ENCODE results near the gene GCC1. TPM values are rescaled to one million over a fixed set of nuclear protein-coding genes. Genes with fewer than 3 reads are reported as not detected.

GCC1 gene
- total RNA-seq, 1 donor from 2014 or later, result 17.4 TPM

GRCh38 chr7:127616724-127617123, 31.3 kb upstream of the GCC1 start:
- no peak for DNase-seq (ENCODE audit: low spot score, unreplicated experiment)
- peaks cover 77% of the 10 kb centered on the region for H3K27me3 Mint-ChIP-seq
- H3K36me3 Mint-ChIP-seq (ENCODE audit: insufficient read depth), result no peaks in the 10 kb centered on the region
- TF ChIP-seq CTCF (IDR thresholded peaks at IDR 0.05; ENCODE audit: unreplicated experiment), result no peak
- H3K4me1 Mint-ChIP-seq (ENCODE audit: low read depth), result peaks cover 5% of the 10 kb centered on the region
- no peak overlapping the region for H3K27ac Mint-ChIP-seq
- H3K4me3 Mint-ChIP-seq (ENCODE audit: low read depth), result peak overlapping the region; percentile 26
- no peaks in the 10 kb centered on the region for H3K9me3 Mint-ChIP-seq (ENCODE audit: low read depth)

- Mint-ChIP-seq H3K36me3 (ENCODE audit: insufficient read depth) (no peaks in the 10 kb centered on the region), H3K27me3 (peaks cover 36% of the 10 kb centered on the region), H3K4me1 (ENCODE audit: low read depth) (no peaks in the 10 kb centered on the region), H3K9me3 (ENCODE audit: low read depth) (peaks cover 3% of the 10 kb centered on the region), H3K27ac (no peak overlapping the region), H3K4me3 (ENCODE audit: low read depth) (no peak overlapping the region)
- no peak for DNase-seq (ENCODE audit: low spot score, unreplicated experiment)
- no peak for TF ChIP-seq CTCF (IDR thresholded peaks at IDR 0.05; ENCODE audit: unreplicated experiment)
Measured at GRCh38 chr7:127612263-127612662, 26.9 kb upstream of the GCC1 start.

GRCh38 chr7:127609297-127609696, 23.9 kb upstream of the GCC1 start:
- Mint-ChIP-seq H3K27me3 (peaks cover 17% of the 10 kb centered on the region), H3K4me1 (ENCODE audit: low read depth) (no peaks in the 10 kb centered on the region), H3K36me3 (ENCODE audit: insufficient read depth) (no peaks in the 10 kb centered on the region), H3K4me3 (ENCODE audit: low read depth) (no peak overlapping the region), H3K9me3 (ENCODE audit: low read depth) (peaks cover 7% of the 10 kb centered on the region), H3K27ac (no peak overlapping the region)
- no peak for TF ChIP-seq CTCF (IDR thresholded peaks at IDR 0.05; ENCODE audit: unreplicated experiment)
- DNase-seq (ENCODE audit: low spot score, unreplicated experiment), result no peak

- Mint-ChIP-seq H3K27ac (no peak overlapping the region), H3K4me1 (ENCODE audit: low read depth) (no peaks in the 10 kb centered on the region), H3K27me3 (peaks cover 11% of the 10 kb centered on the region), H3K9me3 (ENCODE audit: low read depth) (peaks cover 10% of the 10 kb centered on the region), H3K4me3 (ENCODE audit: low read depth) (no peak overlapping the region), H3K36me3 (ENCODE audit: insufficient read depth) (no peaks in the 10 kb centered on the region)
- no peak for DNase-seq (ENCODE audit: low spot score, unreplicated experiment)
- TF ChIP-seq CTCF (IDR thresholded peaks at IDR 0.05; ENCODE audit: unreplicated experiment), result no peak
Measured at GRCh38 chr7:127608446-127608845, 23.1 kb upstream of the GCC1 start.

GRCh38 chr7:127600885-127601284, 15.5 kb upstream of the GCC1 start:
- Mint-ChIP-seq H3K9me3 (ENCODE audit: low read depth) (peaks cover 7% of the 10 kb centered on the region), H3K36me3 (ENCODE audit: insufficient read depth) (no peaks in the 10 kb centered on the region), H3K27me3 (peaks cover 11% of the 10 kb centered on the region), H3K4me1 (ENCODE audit: low read depth) (no peaks in the 10 kb centered on the region), H3K4me3 (ENCODE audit: low read depth) (no peak overlapping the region), H3K27ac (no peak overlapping the region)
- TF ChIP-seq CTCF (IDR thresholded peaks at IDR 0.05; ENCODE audit: unreplicated experiment), result no peak
- no peak for DNase-seq (ENCODE audit: low spot score, unreplicated experiment)
